Measurements from ENCODE around the gene GMDS. TPM values are rescaled to one million over a fixed set of nuclear protein-coding genes. Genes with fewer than 3 reads are reported as not detected.

GMDS gene
- total RNA-seq, 4 donors from 2014 or later = 9.5 to 32.8 (median 22.4) TPM

DNA sequence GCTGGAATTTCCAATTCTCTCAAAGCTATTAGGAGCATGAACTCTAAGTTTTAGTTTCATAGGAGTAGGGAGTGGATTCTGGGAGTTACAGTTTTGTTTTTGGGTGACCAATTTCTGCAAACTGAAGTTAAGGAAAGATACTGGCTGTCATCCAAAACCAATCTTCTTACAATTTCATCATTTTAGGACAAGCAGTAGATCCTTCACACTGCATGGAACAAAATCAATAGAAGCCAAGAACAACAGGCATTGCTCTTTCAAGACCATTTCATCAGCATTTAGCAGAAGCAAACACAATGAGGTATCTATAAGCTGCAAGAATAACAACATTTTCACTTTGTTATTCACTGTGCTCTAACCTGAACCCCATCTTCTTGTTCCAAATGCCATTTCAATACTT lies 173.0 kb downstream of the GMDS start:
- DNase-seq = no peak
- H3K36me3 ChIP-seq = no peaks in the 10 kb centered on the region
- no peak overlapping the region for H3K4me3 ChIP-seq (replicated peaks in 1 of 3)
- intact Hi-C loops (cut with DNase I) = no loop called here
- H3K27me3 ChIP-seq = no peaks in the 10 kb centered on the region
- no peaks in the 10 kb centered on the region for H3K4me1 ChIP-seq
- no peak for TF ChIP-seq POLR2A (IDR thresholded peaks at IDR 0.05)
- H3K9me3 ChIP-seq = no peaks in the 10 kb centered on the region
- no peak overlapping the region for H3K27ac ChIP-seq

DNA sequence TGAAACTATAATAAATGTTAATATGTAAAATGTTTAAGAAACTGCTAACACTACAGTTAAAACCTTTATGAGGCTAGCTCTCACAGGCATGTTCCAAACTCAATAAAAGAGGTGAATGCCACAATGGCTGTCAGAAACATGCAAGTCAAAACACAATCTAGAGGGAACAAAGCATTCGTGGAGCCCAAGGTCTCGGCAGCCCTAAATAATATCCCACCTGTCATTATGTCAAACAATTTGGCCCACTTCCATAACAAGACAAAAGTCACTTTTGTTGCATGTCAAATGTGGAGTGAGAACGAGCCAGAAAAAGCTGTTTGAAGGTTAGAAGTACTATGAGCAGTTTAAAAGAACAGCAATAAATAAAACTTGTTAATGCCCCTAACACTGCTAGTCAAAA lies 181.9 kb downstream of the GMDS start:
- TF ChIP-seq, protein P1, sequence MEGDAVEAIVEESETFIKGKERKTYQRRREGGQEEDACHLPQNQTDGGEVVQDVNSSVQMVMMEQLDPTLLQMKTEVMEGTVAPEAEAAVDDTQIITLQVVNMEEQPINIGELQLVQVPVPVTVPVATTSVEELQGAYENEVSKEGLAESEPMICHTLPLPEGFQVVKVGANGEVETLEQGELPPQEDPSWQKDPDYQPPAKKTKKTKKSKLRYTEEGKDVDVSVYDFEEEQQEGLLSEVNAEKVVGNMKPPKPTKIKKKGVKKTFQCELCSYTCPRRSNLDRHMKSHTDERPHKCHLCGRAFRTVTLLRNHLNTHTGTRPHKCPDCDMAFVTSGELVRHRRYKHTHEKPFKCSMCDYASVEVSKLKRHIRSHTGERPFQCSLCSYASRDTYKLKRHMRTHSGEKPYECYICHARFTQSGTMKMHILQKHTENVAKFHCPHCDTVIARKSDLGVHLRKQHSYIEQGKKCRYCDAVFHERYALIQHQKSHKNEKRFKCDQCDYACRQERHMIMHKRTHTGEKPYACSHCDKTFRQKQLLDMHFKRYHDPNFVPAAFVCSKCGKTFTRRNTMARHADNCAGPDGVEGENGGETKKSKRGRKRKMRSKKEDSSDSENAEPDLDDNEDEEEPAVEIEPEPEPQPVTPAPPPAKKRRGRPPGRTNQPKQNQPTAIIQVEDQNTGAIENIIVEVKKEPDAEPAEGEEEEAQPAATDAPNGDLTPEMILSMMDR (IDR thresholded peaks at IDR 0.05) = no peak
- TF ChIP-seq POLR2A (IDR thresholded peaks at IDR 0.05) = no peak
- DNase-seq = no peak
- no peak overlapping the region for H3K4me3 ChIP-seq (replicated peaks in 1 of 3)
- H3K36me3 ChIP-seq = no peaks in the 10 kb centered on the region
- H3K9me3 ChIP-seq = no peaks in the 10 kb centered on the region
- H3K4me1 ChIP-seq = no peaks in the 10 kb centered on the region
- no peaks in the 10 kb centered on the region for H3K27me3 ChIP-seq
- WGBS, 2 donors = 66 to 72% methylated on average over 3 of the region's 3 CpGs
- no peak overlapping the region for H3K27ac ChIP-seq
- intact Hi-C loops (cut with DNase I) = no loop called here

DNA sequence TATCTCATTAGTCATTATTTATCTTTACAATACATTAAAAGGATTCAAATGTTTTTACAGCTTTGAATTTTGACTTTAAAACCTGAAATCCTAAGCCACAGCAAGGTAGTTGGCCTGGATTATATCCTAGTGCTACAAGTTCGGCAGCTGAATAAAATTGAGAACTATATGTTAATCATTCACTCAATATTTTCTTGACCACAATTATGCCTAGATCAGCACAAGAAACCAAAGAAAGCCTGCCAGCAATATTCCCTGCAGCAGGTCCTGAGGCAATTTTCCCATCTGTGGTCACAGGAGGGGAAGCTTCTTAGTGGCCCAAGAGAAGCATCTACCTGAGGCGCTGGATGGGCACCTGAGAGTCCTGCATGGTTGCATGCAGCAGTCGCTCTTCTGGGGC lies 183.5 kb downstream of the GMDS start:
- Histone ChIP-seq H3K27me3 (no peaks in the 10 kb centered on the region), H3K4me3 (replicated peaks in 1 of 3) (no peak overlapping the region), H3K27ac (no peak overlapping the region), H3K4me1 (no peaks in the 10 kb centered on the region), H3K9me3 (no peaks in the 10 kb centered on the region), H3K36me3 (no peaks in the 10 kb centered on the region)
- TF ChIP-seq, protein P1 (IDR thresholded peaks at IDR 0.05) = no peak
- no peak for TF ChIP-seq POLR2A (IDR thresholded peaks at IDR 0.05)
- DNase-seq = no peak
- intact Hi-C loops (cut with DNase I) = no loop called here
- 92 to 96% methylated on average over 3 of the region's 3 CpGs for WGBS, 2 donors

DNA sequence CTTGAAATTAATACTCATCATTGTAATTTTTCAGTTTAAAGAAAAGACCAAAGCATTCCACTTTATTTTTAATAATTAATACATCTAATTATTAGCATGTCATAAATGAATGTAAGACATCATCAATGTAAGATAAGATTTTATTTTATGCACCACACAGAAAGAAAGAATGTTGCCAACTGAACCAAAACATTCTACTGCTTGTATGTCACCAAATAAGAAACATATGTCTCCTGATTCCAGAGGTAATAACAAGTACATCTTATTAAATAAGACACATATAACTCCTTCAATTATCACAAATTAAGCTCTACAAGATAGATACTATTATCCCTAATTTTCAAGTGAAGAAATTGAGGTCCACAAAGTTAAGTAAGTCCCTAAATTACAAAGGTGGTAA lies 189.5 kb downstream of the GMDS start:
- Histone ChIP-seq H3K36me3 (no peaks in the 10 kb centered on the region), H3K27ac (no peak overlapping the region), H3K4me1 (no peaks in the 10 kb centered on the region), H3K27me3 (no peaks in the 10 kb centered on the region), H3K9me3 (no peaks in the 10 kb centered on the region), H3K4me3 (replicated peaks in 1 of 3) (no peak overlapping the region)
- TF ChIP-seq, protein P1 (IDR thresholded peaks at IDR 0.05) = no peak
- intact Hi-C loops (cut with DNase I) = no loop called here
- DNase-seq = no peak

DNA sequence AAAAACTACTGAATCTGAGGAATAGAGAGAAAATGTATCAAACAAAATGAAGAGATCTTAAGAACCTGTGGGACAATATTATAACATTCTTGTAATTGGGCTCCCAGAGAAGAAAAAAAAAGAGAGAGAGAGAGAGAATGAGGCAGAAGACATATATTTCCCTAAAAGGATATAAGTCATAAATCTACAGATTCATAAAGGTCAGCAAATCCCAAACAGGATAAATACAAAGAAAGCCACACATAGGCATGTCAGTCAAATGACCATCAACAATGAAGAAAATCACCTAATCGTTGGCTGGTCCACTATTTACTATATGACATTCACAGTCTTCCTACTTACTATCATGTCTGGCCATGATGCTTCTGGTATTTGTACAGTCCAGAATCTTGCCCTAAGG lies 190.3 kb downstream of the GMDS start:
- no peak overlapping the region for H3K27ac ChIP-seq
- 93 to 95% methylated on average over 1 of the region's 1 CpG for WGBS, 2 donors
- no peaks in the 10 kb centered on the region for H3K9me3 ChIP-seq
- intact Hi-C loops (cut with DNase I) = no loop called here
- no peaks in the 10 kb centered on the region for H3K4me1 ChIP-seq
- no peak for TF ChIP-seq POLR2A (IDR thresholded peaks at IDR 0.05)
- TF ChIP-seq, protein P1 (IDR thresholded peaks at IDR 0.05) = no peak
- no peaks in the 10 kb centered on the region for H3K27me3 ChIP-seq
- DNase-seq = no peak
- no peaks in the 10 kb centered on the region for H3K36me3 ChIP-seq
- no peak overlapping the region for H3K4me3 ChIP-seq (replicated peaks in 1 of 3)

DNA sequence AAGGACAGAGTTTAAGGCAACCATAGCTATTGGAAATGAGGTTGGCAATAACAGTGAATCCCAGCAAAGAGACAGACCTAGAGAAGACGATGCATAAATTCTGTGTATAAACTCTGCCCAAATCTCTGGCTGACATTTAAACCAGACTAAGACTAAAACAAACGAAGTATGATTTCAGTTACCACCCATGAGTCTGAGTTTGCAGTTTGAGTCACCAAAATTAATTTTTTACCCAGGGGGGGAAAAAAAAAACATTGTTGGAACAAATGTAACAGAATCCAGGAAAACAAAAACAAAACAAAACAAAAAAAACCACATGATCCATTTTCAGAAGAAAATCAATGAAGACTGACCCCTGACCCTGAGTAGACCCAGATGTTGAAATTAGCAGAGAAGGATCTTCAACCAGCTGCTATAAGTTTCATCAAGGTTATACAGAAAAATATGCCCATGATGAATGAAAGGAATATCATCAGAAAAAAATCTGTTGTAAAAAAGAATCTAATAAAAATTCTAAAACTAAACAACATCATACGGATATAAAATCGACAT lies 190.8 kb downstream of the GMDS start:
- Histone ChIP-seq H3K9me3 (no peaks in the 10 kb centered on the region), H3K27me3 (no peaks in the 10 kb centered on the region), H3K4me3 (replicated peaks in 1 of 3) (no peak overlapping the region), H3K4me1 (no peaks in the 10 kb centered on the region), H3K36me3 (no peaks in the 10 kb centered on the region), H3K27ac (no peak overlapping the region)
- intact Hi-C loops (cut with DNase I) = no loop called here
- no peak for DNase-seq
- 86 to 93% methylated on average over 4 of the region's 4 CpGs for WGBS, 2 donors
- TF ChIP-seq POLR2A (IDR thresholded peaks at IDR 0.05) = no peak
- TF ChIP-seq, protein P1 (IDR thresholded peaks at IDR 0.05) = no peak
